ENCODE measurements around the gene OR4Q3.

DNA sequence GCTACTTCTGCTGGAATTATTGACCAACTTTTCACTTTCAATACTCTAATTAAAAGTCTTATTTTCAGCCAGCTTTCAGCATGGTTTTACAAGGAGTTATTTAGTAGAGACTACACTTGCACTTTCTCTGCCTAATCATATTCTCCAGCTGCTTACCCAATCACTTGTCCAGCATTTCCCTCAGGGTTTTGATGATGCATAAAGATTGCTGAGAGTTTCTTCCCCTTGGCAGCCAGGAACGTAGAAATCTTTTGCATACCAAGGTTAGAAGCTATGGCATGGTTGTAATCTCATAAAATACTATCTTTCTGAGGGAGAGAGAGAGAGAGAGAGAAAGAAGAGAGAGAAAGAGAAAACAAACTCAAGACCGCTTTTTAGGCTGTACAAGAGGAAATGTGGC lies 10.8 kb downstream of the OR4Q3 start:
- TF ChIP-seq EZH2 (IDR thresholded peaks at IDR 0.05; ENCODE audit: low read depth, unreplicated experiment) (no peak), JUNB (IDR thresholded peaks at IDR 0.05; ENCODE audit: unreplicated experiment) (no peak), POLR2AphosphoS5 (IDR thresholded peaks at IDR 0.05; ENCODE audit: low read depth) (no peak), EZH2phosphoT487 (IDR thresholded peaks at IDR 0.05; ENCODE audit: unreplicated experiment) (no peak), CREB1 (CRISPR knock-in tag; IDR thresholded peaks at IDR 0.05; ENCODE audit: low read depth) (no peak), ZNF331 (CRISPR knock-in tag; IDR thresholded peaks at IDR 0.05; ENCODE audit: low read depth) (no peak), STAT1 (IDR thresholded peaks at IDR 0.05; ENCODE audit: unreplicated experiment) (no peak), ZNF114 (CRISPR knock-in tag; IDR thresholded peaks at IDR 0.05) (no peak), NANOG (IDR thresholded peaks at IDR 0.05; ENCODE audit: borderline replicate concordance) (no peak)
- TF ChIP-seq, protein P1, sequence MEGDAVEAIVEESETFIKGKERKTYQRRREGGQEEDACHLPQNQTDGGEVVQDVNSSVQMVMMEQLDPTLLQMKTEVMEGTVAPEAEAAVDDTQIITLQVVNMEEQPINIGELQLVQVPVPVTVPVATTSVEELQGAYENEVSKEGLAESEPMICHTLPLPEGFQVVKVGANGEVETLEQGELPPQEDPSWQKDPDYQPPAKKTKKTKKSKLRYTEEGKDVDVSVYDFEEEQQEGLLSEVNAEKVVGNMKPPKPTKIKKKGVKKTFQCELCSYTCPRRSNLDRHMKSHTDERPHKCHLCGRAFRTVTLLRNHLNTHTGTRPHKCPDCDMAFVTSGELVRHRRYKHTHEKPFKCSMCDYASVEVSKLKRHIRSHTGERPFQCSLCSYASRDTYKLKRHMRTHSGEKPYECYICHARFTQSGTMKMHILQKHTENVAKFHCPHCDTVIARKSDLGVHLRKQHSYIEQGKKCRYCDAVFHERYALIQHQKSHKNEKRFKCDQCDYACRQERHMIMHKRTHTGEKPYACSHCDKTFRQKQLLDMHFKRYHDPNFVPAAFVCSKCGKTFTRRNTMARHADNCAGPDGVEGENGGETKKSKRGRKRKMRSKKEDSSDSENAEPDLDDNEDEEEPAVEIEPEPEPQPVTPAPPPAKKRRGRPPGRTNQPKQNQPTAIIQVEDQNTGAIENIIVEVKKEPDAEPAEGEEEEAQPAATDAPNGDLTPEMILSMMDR (conservative IDR thresholded peaks at IDR 0.05; ENCODE audit: low read depth in 2 of 2): no peak
- TF ChIP-seq, protein P2, sequence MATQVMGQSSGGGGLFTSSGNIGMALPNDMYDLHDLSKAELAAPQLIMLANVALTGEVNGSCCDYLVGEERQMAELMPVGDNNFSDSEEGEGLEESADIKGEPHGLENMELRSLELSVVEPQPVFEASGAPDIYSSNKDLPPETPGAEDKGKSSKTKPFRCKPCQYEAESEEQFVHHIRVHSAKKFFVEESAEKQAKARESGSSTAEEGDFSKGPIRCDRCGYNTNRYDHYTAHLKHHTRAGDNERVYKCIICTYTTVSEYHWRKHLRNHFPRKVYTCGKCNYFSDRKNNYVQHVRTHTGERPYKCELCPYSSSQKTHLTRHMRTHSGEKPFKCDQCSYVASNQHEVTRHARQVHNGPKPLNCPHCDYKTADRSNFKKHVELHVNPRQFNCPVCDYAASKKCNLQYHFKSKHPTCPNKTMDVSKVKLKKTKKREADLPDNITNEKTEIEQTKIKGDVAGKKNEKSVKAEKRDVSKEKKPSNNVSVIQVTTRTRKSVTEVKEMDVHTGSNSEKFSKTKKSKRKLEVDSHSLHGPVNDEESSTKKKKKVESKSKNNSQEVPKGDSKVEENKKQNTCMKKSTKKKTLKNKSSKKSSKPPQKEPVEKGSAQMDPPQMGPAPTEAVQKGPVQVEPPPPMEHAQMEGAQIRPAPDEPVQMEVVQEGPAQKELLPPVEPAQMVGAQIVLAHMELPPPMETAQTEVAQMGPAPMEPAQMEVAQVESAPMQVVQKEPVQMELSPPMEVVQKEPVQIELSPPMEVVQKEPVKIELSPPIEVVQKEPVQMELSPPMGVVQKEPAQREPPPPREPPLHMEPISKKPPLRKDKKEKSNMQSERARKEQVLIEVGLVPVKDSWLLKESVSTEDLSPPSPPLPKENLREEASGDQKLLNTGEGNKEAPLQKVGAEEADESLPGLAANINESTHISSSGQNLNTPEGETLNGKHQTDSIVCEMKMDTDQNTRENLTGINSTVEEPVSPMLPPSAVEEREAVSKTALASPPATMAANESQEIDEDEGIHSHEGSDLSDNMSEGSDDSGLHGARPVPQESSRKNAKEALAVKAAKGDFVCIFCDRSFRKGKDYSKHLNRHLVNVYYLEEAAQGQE (IDR thresholded peaks at IDR 0.05; ENCODE audit: unreplicated experiment): no peak
- TF ChIP-seq, protein P3, sequence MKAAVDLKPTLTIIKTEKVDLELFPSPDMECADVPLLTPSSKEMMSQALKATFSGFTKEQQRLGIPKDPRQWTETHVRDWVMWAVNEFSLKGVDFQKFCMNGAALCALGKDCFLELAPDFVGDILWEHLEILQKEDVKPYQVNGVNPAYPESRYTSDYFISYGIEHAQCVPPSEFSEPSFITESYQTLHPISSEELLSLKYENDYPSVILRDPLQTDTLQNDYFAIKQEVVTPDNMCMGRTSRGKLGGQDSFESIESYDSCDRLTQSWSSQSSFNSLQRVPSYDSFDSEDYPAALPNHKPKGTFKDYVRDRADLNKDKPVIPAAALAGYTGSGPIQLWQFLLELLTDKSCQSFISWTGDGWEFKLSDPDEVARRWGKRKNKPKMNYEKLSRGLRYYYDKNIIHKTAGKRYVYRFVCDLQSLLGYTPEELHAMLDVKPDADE (IDR thresholded peaks at IDR 0.05): no peak
- TF ChIP-seq, protein P4, sequence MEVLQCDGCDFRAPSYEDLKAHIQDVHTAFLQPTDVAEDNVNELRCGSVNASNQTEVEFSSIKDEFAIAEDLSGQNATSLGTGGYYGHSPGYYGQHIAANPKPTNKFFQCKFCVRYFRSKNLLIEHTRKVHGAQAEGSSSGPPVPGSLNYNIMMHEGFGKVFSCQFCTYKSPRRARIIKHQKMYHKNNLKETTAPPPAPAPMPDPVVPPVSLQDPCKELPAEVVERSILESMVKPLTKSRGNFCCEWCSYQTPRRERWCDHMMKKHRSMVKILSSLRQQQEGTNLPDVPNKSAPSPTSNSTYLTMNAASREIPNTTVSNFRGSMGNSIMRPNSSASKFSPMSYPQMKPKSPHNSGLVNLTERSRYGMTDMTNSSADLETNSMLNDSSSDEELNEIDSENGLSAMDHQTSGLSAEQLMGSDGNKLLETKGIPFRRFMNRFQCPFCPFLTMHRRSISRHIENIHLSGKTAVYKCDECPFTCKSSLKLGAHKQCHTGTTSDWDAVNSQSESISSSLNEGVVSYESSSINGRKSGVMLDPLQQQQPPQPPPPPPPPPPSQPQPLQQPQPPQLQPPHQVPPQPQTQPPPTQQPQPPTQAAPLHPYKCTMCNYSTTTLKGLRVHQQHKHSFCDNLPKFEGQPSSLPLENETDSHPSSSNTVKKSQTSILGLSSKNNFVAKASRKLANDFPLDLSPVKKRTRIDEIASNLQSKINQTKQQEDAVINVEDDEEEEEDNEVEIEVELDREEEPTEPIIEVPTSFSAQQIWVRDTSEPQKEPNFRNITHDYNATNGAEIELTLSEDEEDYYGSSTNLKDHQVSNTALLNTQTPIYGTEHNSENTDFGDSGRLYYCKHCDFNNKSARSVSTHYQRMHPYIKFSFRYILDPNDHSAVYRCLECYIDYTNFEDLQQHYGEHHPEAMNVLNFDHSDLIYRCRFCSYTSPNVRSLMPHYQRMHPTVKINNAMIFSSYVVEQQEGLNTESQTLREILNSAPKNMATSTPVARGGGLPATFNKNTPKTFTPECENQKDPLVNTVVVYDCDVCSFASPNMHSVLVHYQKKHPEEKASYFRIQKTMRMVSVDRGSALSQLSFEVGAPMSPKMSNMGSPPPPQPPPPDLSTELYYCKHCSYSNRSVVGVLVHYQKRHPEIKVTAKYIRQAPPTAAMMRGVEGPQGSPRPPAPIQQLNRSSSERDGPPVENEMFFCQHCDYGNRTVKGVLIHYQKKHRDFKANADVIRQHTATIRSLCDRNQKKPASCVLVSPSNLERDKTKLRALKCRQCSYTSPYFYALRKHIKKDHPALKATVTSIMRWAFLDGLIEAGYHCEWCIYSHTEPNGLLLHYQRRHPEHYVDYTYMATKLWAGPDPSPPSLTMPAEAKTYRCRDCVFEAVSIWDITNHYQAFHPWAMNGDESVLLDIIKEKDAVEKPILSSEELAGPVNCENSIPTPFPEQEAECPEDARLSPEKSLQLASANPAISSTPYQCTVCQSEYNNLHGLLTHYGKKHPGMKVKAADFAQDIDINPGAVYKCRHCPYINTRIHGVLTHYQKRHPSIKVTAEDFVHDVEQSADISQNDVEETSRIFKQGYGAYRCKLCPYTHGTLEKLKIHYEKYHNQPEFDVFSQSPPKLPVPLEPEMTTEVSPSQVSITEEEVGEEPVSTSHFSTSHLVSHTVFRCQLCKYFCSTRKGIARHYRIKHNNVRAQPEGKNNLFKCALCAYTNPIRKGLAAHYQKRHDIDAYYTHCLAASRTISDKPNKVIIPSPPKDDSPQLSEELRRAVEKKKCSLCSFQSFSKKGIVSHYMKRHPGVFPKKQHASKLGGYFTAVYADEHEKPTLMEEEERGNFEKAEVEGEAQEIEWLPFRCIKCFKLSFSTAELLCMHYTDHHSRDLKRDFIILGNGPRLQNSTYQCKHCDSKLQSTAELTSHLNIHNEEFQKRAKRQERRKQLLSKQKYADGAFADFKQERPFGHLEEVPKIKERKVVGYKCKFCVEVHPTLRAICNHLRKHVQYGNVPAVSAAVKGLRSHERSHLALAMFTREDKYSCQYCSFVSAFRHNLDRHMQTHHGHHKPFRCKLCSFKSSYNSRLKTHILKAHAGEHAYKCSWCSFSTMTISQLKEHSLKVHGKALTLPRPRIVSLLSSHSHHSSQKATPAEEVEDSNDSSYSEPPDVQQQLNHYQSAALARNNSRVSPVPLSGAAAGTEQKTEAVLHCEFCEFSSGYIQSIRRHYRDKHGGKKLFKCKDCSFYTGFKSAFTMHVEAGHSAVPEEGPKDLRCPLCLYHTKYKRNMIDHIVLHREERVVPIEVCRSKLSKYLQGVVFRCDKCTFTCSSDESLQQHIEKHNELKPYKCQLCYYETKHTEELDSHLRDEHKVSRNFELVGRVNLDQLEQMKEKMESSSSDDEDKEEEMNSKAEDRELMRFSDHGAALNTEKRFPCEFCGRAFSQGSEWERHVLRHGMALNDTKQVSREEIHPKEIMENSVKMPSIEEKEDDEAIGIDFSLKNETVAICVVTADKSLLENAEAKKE (CRISPR knock-in tag; IDR thresholded peaks at IDR 0.05): no peak

Data from GM23338 (cell line).